Keratinocyte (primary cell): ENCODE results near the gene POPDC3.

Experiments
- CTCF ChIP-seq, 3 experiments: IDR thresholded peaks in 1 of 3; conservative IDR thresholded peaks in 1 of 3; optimal IDR thresholded peaks in 1 of 3; 2 replicates in 2 of 3; 3 replicates in 1 of 3; pipeline versions ENCODE3 to v1.5.1; 2011; ENCODE audit warnings: low read length in 3 of 3, mild to moderate bottlenecking in 3 of 3, moderate library complexity in 2 of 3, control low read depth in 1 of 3, inconsistent platforms in 1 of 3; ENCODE audit not compliant: insufficient read depth in 2 of 3; ENCODE audit errors: extremely low read depth in 1 of 3
- EZH2 ChIP-seq: IDR thresholded peaks from one replicate; pipeline ENCODE4 v1.6.1; 2012; ENCODE audit warnings: inconsistent platforms, mild to moderate bottlenecking, low read length, moderate library complexity

- TF ChIP-seq CTCF (optimal IDR thresholded peaks at IDR 0.05 in 1 of 3, IDR thresholded peaks at IDR 0.05 in 1 of 3, conservative IDR thresholded peaks at IDR 0.05 in 1 of 3; ENCODE audit: extremely low read depth in 1 of 3, insufficient read depth in 2 of 3, low read length in 3 of 3) (no peak), EZH2 (no peak)
Observed at GRCh38 chr6:105189026-105189820, 9.4 kb upstream of the POPDC3 start.
